HG02759 (cell line): ENCODE results near the gene ARHGEF3.
"Not testable (repeated sequence)": the region's sequence is repeated elsewhere in the genome, so short reads cannot be mapped to it uniquely, and the experiment has no call there.

Experiments
- ATAC-seq: cut with Tn5 transposase; IDR thresholded peaks from one replicate; pipeline ENCODE4 v1.9.1; 2021; ENCODE audit warnings: mild to moderate bottlenecking, moderate library complexity; ENCODE audit not compliant: unreplicated experiment

Gene ARHGEF3

GRCh38 chr3:56748663-56749231 lies 53.0 kb downstream of the ARHGEF3 start:
- ATAC-seq = no peak

DNA sequence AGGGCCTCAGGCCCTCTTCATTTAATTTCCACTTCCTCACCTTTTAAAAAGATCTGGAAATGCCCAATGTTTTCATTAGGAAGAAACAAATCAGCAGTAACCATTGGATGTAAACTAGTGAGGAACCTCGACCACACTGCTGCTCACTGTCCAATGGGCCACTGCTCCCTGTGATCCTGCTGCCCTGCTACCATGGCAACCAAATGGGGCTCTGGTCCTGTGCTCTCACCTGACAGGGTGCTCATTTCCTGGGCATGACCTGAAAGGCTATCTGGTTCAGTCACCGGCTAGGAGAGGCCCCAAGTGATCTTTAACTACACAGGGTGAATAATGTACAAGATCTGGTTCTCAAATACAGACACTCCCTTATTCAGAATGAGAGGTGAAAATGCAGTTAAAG lies 54.6 kb downstream of the ARHGEF3 start:
- ATAC-seq = no peak

DNA sequence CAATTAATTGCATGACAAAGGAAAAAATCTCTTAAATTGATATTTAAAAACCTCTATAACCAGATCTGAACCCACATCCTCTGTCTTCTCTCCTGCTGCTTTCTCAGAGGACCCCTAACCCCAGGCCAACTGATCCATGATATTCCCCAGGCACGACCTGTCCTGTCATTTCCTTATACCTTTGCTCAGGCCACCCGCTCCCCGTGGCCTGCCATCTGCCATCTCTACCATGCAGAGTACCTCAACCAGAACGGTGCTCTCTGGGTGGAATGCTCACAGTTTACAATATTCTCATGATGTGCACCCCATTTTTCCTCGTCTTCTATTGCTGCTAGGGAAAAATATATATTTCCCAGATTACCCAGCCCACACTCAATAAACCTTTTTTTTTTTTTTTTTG lies 57.7 kb downstream of the ARHGEF3 start:
- no peak for ATAC-seq

DNA sequence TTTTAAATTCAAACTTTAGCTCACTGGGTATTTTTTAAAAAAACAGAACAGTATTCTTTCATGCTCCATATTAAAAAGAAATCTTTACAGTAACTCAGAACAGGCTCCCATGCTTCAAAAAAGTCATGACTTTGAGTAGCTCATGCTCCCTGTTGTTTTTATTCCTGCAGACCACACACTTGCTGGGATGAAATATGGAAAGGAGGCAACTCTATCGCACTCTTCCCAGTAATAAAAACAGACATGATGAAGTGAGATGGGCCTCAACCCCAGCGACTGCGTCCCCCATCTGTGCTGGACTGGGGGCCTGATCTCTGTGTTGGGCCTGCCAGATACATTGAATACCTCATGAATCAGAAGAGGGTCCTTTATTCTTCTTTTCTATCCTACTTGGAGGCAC lies 58.9 kb downstream of the ARHGEF3 start:
- ATAC-seq = no peak

GRCh38 chr3:56739036-56739435 lies 62.7 kb downstream of the ARHGEF3 start:
- ATAC-seq = no peak

GRCh38 chr3:56737006-56737405 lies 64.7 kb downstream of the ARHGEF3 start:
- no peak for ATAC-seq

DNA sequence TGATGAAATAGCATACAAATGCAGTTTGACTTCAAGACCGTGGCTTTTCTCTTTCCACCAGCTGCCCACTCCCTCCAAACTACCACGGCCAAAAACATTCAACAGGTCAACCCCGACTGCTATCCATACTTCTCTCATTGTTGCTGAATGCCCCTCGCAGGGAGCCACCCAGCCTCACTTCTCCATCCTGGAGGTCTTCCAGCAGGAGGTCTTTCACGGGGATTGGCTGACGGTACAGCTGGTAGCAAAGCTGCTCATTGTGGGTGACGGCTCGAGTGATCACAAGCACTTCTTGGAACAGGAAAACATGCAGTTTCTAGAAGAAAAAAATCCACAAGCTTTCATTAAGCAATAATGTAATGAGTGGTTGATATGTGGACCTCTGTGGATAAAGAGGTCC lies 69.6 kb downstream of the ARHGEF3 start:
- no peak for ATAC-seq

DNA sequence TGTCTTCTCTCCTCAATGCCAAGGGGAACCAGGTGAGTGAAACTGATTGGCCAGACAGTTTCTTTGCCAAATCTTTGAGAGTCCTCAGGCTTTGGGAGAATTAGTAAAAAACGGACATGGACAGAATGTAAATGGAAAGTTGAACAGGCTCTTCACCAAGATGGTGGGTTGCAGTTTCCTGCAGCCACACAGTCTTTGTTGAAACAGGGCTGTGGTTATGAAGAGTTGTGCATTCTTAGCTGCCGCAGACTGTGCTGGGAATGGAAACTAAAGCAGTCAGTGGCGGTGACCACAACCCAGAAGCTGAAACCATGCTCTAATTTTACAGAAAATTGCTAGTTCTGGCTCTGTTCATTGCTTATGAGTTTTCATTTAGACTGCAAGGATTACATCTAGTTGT lies 76.6 kb downstream of the ARHGEF3 start:
- peak; percentile 96 for ATAC-seq

GRCh38 chr3:56724676-56725075 lies 77.1 kb downstream of the ARHGEF3 start:
- ATAC-seq = no peak

DNA sequence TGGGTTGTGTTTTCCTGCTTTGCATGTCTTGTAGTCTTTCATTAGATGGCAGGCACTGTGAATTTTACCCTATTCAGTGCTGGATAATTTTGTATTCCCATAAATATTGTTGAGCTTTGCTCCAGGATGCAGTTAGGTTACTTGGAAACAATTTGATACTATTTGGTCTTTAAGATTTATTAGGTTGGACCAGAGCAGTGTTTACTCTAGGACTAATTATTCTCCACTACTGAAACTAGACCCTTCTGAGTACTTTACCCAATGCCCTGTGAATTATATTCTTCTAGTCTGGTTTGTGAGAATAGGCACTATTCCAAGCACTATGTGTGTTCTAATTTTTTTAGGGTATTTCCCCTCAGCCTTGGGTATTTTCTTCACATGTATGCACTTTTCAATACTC lies 80.9 kb downstream of the ARHGEF3 start:
- no peak for ATAC-seq

DNA sequence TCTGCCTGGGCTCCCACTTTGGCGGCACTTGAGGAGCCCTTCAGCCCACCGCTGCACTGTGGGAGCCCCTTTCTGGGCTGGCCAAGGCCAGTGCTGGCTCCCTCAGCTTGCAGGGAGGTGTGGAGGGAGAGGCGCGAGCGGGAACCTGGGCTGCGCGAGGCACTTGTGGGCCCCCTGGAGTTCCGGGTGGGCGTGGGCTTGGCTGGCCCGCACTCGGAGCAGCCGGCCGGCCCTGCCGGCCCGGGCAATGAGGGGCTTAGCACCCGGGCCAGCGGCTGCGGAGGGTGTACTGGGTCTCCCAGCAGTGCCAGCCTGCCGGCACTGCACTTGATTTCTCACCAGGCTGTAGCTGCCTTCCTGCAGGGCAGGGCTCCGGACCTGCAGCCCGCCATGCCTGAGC lies 82.9 kb downstream of the ARHGEF3 start:
- not testable (repeated sequence) for ATAC-seq

- no peak for ATAC-seq
Observed at GRCh38 chr3:56711344-56711743, 90.4 kb downstream of the ARHGEF3 start.

- ATAC-seq = not testable (repeated sequence)
Observed at GRCh38 chr3:56707412-56707811, 94.3 kb downstream of the ARHGEF3 start.

GRCh38 chr3:56706629-56707028 lies 95.1 kb downstream of the ARHGEF3 start:
- ATAC-seq = no peak

DNA sequence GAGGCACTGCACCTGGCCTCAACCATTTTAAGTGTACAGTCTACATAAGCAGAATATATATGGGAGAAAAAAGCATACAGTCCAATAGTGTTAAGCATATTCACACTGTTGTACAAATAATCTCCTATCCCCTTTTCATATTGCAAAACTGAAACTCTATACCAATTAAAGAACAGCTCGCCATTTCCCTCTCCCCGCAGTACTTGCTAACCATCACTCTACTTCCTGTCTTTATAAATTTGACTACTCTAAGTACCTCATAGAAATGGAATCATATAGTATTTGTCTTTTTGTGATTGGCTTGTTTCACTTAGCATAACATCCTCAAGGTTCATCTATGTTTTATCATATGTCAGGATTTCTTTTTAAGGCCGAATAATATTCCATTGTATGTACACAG lies 97.0 kb downstream of the ARHGEF3 start:
- ATAC-seq = no peak

DNA sequence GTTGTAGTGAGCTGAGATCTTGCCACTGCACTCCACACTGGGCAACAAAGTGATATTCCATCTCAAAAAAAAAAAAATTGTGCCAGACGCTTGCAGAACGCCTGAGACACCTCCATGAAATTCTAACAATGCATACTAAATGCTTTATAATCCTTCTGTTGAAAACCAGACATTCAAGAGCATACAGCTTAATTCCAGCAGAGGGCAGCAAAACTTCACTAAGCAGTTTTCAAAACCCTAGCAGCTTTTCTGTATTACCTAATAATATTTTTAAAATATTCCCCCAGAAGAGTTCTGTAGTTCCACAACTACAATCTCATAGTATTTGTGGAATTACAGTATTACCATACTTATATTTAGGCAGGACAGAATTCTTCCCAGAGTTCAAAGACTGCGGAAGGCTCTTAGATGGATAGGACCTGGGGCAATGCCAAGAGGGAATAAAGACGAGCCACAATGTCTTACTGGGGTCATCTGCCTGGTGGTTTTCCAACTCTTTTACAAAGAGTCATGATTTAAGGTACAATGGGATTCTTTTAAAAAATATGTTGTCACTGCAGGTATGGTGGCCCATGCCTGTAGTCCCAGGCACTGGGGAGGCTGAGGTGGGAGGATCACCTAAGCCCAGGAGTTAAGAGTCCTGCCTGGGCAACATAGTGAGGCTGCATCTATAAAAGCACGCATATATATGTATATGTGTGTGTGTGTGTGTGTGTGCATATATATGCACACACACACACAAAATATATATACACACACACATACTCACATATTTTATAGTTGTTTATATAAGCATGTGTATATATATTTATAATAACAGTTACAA lies 99.0 kb downstream of the ARHGEF3 start:
- no peak for ATAC-seq

DNA sequence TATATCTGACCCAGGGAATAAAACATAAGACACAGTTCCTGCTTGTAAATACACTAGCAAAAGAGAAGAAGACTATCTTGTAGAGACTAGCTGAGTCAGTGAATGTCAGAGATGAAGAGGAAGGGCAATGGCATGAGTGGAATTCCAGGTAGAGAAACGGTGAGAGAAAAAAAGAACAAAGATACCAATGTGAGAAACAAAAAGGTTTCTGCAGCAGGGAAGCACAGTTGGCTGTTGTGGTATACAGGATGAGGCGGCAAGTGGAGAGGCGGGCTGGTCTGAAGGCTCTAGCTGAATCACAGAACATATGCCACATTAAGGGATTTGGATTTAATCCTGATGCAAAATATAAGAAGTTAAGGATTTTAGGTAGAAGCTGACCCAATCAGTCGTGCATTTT lies 101.6 kb downstream of the ARHGEF3 start:
- ATAC-seq = no peak

DNA sequence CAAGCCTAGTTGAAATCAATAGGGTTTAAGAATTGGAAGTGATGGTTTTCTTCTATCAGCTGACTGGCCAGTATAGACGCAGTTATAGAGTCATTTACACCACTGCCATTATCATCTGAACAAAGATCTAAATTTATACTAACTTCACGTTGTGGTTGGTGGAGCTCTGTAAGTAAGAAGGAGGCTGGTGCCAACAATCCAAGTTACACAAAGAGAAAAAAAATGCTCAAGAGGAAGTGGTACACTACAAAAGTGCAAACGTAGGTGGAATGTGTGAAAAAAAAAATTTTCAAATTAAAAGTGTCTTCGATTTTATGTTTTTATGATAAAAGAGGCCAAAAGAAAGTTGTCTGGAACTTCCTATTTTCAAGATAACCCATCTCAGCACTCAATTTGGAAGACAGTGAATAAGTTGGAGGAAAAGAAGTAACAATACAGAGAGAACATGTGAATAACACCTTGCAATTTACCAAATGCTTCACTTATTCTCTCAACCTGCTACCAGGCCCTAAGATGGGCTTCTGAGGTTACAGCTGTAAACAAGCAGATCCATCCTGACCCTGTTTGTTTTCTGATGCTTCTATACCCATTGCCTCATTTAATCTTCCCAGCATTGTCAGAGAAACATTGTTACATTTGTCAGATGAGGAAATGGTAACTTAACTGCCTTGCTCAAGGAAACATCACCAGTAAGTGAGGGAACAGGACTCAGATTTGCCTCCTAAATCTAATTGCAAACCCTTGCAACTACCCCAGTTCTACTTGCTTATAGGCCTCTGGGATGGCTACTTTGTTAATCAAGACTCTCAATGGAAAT lies 106.7 kb downstream of the ARHGEF3 start:
- ATAC-seq = no peak

DNA sequence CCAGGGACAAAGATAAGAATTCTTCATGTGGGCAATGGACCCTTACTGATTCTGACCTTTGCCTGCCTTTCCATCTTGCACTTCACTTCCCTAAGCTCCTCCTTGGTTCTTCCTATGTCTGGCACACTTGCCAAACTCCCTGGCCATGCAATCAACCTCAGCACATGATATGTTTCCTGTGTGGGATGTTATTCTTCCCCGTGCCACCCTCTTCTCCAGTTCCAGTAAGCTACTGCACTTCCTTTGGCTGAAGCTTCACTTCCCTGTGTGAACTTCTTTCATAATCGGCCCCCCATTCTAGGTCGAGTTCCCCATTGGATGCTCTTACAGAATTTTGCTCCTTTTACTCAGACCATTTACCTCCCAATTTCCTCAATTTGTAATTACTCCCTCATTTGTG lies 108.0 kb downstream of the ARHGEF3 start:
- peak; percentile 4 for ATAC-seq

- peak; percentile 62 for ATAC-seq
Observed at GRCh38 chr3:56692520-56693433, 109.0 kb downstream of the ARHGEF3 start.

DNA sequence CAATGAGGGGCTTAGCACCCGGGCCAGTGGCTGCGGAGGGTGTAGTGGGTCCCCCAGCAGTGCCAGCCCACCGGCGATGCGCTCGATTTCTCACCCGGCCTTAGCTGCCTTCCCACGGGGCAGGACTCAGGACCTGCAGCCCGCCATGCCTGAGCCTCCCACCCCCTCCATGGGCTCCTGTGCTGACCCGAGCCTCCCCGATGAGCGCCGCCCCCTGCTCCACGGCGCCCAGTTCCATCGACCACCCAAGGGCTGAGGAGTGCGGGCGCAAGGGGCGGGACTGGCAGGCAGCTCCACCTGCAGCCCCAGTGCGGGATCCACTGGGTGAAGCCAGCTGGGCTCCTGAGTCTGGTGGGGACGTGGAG lies 109.8 kb downstream of the ARHGEF3 start:
- not testable (repeated sequence) for ATAC-seq
